ENCODE data around the gene MAF.

Gene MAF

DNA sequence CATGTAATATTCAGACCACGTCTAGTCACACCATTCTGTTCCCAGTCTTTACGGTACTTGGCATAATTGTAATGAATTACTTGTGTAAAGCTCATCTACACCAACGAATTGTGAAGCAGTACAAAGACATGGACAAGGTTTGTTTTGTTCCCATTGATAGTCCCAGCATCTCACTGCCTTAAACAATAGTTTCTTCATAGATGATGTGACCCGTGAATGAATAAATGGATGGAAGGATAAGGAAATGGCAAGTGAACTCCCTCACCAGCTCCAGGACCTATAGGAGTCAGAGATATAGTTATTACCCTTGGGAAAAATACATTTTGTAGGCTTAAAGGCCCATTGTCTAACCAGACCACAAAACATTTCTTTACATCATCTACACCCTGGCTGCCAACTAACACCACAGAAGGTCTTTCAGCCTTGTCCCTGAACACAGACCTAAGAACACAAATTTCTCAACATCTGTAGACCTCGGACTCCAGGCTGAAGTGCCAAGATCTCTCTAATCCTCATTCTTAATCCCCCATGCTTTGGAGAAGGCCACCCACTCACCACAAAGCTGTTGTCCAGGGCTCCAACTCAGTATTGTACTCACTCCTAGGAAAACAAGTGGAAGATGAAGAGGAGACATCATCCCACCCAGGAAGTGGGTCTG is 38.2 kb downstream of the MAF start:
- peak in 8 of 42 donors; percentile 6 to 54 (median 19) for DNase-seq
- intact Hi-C loops (cut with DNase I), result no loop called here

DNA sequence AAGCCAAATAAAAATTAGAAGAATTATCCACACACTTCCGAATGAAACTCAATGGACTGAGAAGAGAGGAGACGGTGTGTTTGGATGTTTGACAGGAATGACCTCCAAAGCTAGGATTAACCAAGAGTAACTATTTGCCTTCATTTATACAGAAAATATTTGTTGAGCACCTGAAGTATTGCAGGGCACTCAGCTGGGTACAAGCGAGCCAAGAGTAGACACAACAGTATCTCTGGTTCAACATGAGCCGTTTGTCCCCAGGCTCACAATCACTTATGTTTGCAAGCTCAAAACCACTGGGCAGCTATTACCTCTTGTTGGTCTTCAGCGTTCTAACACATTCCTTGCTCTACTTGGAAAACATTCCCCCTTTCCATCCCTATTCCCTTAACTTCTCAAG is 38.8 kb downstream of the MAF start:
- intact Hi-C loops (cut with DNase I), result no loop called here

DNA sequence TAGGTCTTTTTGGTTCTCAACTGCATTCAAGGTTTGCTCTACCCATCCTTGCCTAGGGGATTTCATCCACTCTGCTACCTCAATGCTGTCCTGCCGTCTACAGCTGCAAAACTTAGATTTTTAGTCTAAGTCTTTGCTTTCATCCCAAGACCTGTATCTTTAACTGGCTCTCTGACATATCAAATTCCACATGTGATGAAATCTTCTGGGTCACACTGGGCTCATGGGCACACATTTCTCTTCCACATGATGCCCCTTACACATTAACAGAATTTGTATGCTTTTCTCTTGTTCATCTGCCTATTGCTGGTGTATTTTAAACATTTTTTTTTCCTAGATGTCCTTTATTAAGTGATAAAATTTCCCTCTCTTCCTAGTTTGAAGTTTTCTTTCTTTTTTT is 39.6 kb downstream of the MAF start:
- intact Hi-C loops (cut with DNase I), result no loop called here
- DNase-seq, result no peak

More for the DNA sequence above, 38.8 kb downstream of the MAF start:
- no peak for DNase-seq

DNA sequence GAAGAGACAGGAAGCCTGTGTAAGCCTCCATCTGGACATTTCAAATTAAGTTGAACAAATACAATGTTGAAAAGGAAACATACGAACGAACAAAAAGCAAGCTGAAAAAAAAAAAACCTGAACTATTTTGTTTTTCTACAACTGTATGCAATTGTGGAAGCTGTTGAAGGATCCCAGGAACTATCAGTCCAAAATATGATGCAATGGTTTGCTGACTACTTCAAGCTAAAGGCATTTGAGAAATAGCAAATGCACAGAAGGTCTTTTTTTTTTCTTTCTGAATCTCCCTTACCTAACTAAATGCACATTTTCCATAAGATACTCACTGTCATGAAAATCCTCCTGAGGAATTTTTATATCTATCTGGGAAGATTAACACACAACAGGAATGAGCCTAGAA is 40.2 kb downstream of the MAF start:
- intact Hi-C loops (cut with DNase I), result no loop called here
- DNase-seq, result peak in 1 of 42 donors; percentile 4

DNA sequence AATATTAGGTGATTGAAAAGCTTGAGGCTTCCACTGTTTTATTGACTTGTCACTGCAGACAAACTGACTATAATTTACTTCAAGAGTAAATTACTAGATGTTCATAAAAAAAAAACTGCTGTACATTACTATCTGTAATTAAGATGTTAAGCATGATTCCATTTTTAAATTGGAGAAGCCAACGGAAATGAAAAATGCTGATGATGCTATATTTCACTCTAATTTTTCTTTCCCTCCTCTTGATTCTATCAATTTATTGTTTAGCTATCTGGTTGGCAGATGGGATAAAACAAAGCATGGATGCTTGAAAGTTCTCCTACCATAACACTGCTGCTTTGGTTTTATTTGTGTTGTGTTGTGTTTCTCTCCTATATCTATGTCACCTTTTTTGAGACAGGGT is 41.0 kb downstream of the MAF start:
- no peak for DNase-seq
- intact Hi-C loops (cut with DNase I), result no loop called here

DNA sequence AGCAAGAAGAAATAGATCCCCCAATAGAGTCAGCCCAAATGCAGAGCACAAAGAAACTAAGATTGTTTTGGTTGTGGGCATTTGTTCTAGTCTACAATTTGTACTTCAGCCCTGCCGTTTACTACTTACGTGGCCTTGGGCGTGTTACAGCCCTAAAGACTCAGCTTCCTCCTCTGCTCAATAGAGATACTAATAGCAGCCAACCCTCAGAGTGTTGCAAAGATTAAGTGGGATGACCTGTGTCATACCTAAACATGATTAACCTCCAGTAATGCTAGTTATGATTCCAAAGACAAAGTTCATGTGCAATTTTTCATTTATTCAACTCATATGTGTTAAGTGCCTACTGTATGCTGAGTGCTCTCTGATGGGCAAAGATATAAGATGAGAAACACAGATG is 43.1 kb downstream of the MAF start:
- DNase-seq, result no peak
- intact Hi-C loops (cut with DNase I), result no loop called here

DNA sequence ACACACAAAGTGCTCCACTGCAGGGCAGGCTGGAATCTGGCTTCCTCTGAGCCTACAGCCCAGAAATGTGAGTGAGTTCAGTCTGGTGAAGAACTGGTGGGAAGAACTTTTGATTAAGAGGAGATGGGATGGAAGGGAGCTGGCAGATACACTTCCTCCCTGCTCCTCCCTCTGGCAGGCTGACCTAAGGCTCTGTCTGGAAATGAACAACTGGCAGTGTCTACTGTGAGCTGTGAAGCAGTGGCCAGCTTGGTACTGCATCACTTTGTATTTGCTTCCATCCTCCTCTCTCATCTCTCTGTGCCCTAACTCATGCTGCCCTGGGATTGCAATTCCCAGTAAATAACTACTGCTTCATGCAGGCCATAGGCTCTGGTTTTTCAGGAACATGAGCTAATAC is 45.6 kb downstream of the MAF start:
- peak in 7 of 42 donors; percentile 5 to 54 (median 18) for DNase-seq
- intact Hi-C loops (cut with DNase I), result no loop called here

DNA sequence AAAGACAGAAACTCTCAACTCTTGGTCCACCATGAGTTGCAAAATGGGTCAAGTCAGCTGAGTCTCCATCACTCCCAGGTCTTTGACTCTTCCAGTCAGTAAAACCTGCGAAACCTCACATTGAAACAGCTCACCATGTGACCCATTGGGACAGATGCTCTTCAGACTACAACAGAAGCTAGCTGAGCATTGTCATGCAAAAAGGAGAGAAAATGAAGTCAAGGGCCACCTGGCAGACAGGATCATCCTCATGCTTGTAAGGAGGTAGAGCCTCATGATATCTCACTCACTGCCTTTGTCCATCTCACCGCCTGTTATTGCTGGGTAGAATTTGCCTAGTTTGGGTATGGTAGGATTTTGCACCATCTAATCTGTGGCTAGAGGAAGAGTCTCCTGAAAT is 50.2 kb downstream of the MAF start:
- intact Hi-C loops (cut with DNase I), result no loop called here
- DNase-seq, result no peak

DNA sequence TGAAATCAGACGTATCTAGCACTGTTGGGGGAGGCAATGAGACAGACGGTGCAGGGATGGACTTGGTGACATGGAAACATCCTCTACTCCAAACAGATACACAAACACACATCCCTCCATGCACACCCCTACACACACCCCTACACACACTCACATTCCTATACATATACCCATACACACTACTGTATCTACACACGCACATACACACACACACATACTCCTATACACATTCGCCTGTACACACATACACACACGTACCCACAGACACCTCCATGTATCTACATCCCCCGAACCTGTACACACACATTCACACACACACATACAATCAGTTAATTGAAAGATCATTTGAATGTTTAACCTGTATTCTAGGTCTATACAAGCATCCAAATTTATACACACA is 53.5 kb downstream of the MAF start:
- intact Hi-C loops (cut with DNase I), result no loop called here
- no peak for DNase-seq

All from head of caudate nucleus (tissue), 42 donors.